Astrocyte (in vitro differentiated cells and primary cell): ENCODE measurements around the gene OSBPL2. TPM values are rescaled to one million over a fixed set of nuclear protein-coding genes. Genes with fewer than 3 reads are reported as not detected.

ENCODE experiments used
- DNase-seq: peaks from one replicate; pipeline ENCODE4 v3.0.0-alpha.2; 2010; ENCODE audit warnings: low read depth
- FAIRE-seq: peaks from 2 replicates; lab custom pipeline; 2011; peaks lifted over from hg19 to GRCh38; lab: Jason Lieb, UNC
- H2AFZ ChIP-seq: 2 replicates; pipeline ENCODE4 v1.6.0; 2012; ENCODE audit warnings: low read depth, low read length, inconsistent platforms
- H3K27ac ChIP-seq: 2 replicates; pipeline ENCODE4 v1.5.1; 2011; ENCODE audit warnings: low read depth, low read length, inconsistent platforms
- H3K27me3 ChIP-seq: 2 replicates; pipeline ENCODE4 v1.6.0; 2011; ENCODE audit warnings: low read length, inconsistent platforms; ENCODE audit not compliant: insufficient read depth
- H3K36me3 ChIP-seq: 2 replicates; pipeline ENCODE4 v1.5.1; 2011; ENCODE audit warnings: low read length, inconsistent platforms; ENCODE audit not compliant: insufficient read depth
- H3K4me1 ChIP-seq: 2 replicates; pipeline ENCODE4 v1.5.1; 2011; ENCODE audit warnings: low read length, inconsistent platforms; ENCODE audit not compliant: insufficient read depth
- H3K4me2 ChIP-seq: 2 replicates; pipeline ENCODE4 v1.6.0; 2012; ENCODE audit warnings: low read length, inconsistent platforms
- H3K4me3 ChIP-seq: 2 replicates; pipeline ENCODE4 v1.5.1; 2011; ENCODE audit warnings: low read depth, mild to moderate bottlenecking, low read length, inconsistent platforms; ENCODE audit not compliant: insufficient read depth
- H3K79me2 ChIP-seq: 2 replicates; pipeline ENCODE4 v1.6.0; 2012; ENCODE audit warnings: mild to moderate bottlenecking, low read length, inconsistent platforms; ENCODE audit not compliant: insufficient read depth
- H3K9ac ChIP-seq: 2 replicates; pipeline ENCODE4 v1.6.0; 2012; ENCODE audit warnings: mild to moderate bottlenecking, low read length, inconsistent platforms
- H3K9me3 ChIP-seq: 2 replicates; pipeline ENCODE4 v1.5.1; 2012; ENCODE audit warnings: low read depth, mild to moderate bottlenecking, low read length, inconsistent platforms; ENCODE audit not compliant: insufficient read depth
- H4K20me1 ChIP-seq: 2 replicates; pipeline ENCODE4 v1.6.0; 2012; ENCODE audit warnings: low read length, inconsistent platforms; ENCODE audit not compliant: insufficient read depth
- H3K27ac Mint-ChIP-seq: one replicate; pipeline ENCODE4 v1.8.0; 2021; ENCODE audit warnings: mild to moderate bottlenecking, mixed read lengths; ENCODE audit not compliant: unreplicated experiment
- H3K27me3 Mint-ChIP-seq: one replicate; pipeline ENCODE4 v1.8.0; 2021; ENCODE audit warnings: low read depth, mixed read lengths; ENCODE audit not compliant: unreplicated experiment
- H3K36me3 Mint-ChIP-seq: one replicate; pipeline ENCODE4 v1.8.0; 2021; ENCODE audit warnings: low read depth, mixed read lengths; ENCODE audit not compliant: unreplicated experiment
- H3K4me1 Mint-ChIP-seq: one replicate; pipeline ENCODE4 v1.8.0; 2021; ENCODE audit warnings: low read depth, mixed read lengths; ENCODE audit not compliant: unreplicated experiment
- H3K4me3 Mint-ChIP-seq: one replicate; pipeline ENCODE4 v1.8.0; 2021; ENCODE audit warnings: mild to moderate bottlenecking, moderate library complexity, mixed read lengths; ENCODE audit not compliant: unreplicated experiment
- H3K9me3 Mint-ChIP-seq: one replicate; pipeline ENCODE4 v1.8.0; 2021; ENCODE audit warnings: mild to moderate bottlenecking, mixed read lengths; ENCODE audit not compliant: unreplicated experiment
- CTCF ChIP-seq: IDR thresholded peaks from 2 replicates; pipeline ENCODE4 v1.5.1; 2011; ENCODE audit warnings: low read depth, mild to moderate bottlenecking, inconsistent platforms, low read length, moderate library complexity; ENCODE audit not compliant: insufficient read depth
- EZH2 ChIP-seq: IDR thresholded peaks from 2 replicates; pipeline ENCODE4 v1.6.1; 2012; ENCODE audit warnings: mild to moderate bottlenecking, low read length, inconsistent platforms; ENCODE audit not compliant: insufficient read depth
- total RNA-seq: library from RNA; stranded (reverse); gene quantifications from 2 replicates; pipeline ENCODE4 v1.2.1, GENCODE V29; 2021

OSBPL2 gene
- total RNA-seq, 1 donor from 2014 or later, result 60.3 TPM

GRCh38 chr20:62198496-62198895 is 39.8 kb upstream of the OSBPL2 start:
- H3K27ac ChIP-seq, result no peak overlapping the region
- no peak overlapping the region for H3K4me2 ChIP-seq
- no peaks in the 10 kb centered on the region for H3K4me1 Mint-ChIP-seq
- no peak overlapping the region for H3K4me3 Mint-ChIP-seq
- no peaks in the 10 kb centered on the region for H3K79me2 ChIP-seq
- no peaks in the 10 kb centered on the region for H3K9me3 Mint-ChIP-seq
- H3K4me1 ChIP-seq, result peaks cover 8% of the 10 kb centered on the region
- H3K36me3 Mint-ChIP-seq, result peaks cover 26% of the 10 kb centered on the region
- H3K27me3 Mint-ChIP-seq, result no peaks in the 10 kb centered on the region
- no peaks in the 10 kb centered on the region for H3K9me3 ChIP-seq
- H3K4me3 ChIP-seq, result no peak overlapping the region
- no peak for TF ChIP-seq CTCF
- TF ChIP-seq EZH2, result no peak
- no peak overlapping the region for H2AFZ ChIP-seq
- no peak overlapping the region for H3K27ac Mint-ChIP-seq
- no peak overlapping the region for H3K9ac ChIP-seq
- H3K36me3 ChIP-seq, result peaks cover 14% of the 10 kb centered on the region
- DNase-seq (no peak), FAIRE-seq (no peak)
- no peaks in the 10 kb centered on the region for H3K27me3 ChIP-seq
- peaks cover 20% of the 10 kb centered on the region for H4K20me1 ChIP-seq

GRCh38 chr20:62198931-62199330 is 39.4 kb upstream of the OSBPL2 start:
- no peak for FAIRE-seq
- Histone ChIP-seq H3K9ac (no peak overlapping the region), H3K27ac (no peak overlapping the region), H3K4me1 (peaks cover 8% of the 10 kb centered on the region), H3K9me3 (no peaks in the 10 kb centered on the region), H4K20me1 (peaks cover 17% of the 10 kb centered on the region), H2AFZ (no peak overlapping the region), H3K27me3 (no peaks in the 10 kb centered on the region), H3K4me3 (no peak overlapping the region), H3K4me2 (no peak overlapping the region), H3K36me3 (peaks cover 14% of the 10 kb centered on the region), H3K79me2 (no peaks in the 10 kb centered on the region)
- no peak for DNase-seq
- Mint-ChIP-seq H3K27ac (no peak overlapping the region), H3K4me1 (no peaks in the 10 kb centered on the region), H3K9me3 (no peaks in the 10 kb centered on the region), H3K4me3 (no peak overlapping the region), H3K36me3 (peaks cover 26% of the 10 kb centered on the region), H3K27me3 (no peaks in the 10 kb centered on the region)
- TF ChIP-seq EZH2 (no peak), CTCF (no peak)

DNA sequence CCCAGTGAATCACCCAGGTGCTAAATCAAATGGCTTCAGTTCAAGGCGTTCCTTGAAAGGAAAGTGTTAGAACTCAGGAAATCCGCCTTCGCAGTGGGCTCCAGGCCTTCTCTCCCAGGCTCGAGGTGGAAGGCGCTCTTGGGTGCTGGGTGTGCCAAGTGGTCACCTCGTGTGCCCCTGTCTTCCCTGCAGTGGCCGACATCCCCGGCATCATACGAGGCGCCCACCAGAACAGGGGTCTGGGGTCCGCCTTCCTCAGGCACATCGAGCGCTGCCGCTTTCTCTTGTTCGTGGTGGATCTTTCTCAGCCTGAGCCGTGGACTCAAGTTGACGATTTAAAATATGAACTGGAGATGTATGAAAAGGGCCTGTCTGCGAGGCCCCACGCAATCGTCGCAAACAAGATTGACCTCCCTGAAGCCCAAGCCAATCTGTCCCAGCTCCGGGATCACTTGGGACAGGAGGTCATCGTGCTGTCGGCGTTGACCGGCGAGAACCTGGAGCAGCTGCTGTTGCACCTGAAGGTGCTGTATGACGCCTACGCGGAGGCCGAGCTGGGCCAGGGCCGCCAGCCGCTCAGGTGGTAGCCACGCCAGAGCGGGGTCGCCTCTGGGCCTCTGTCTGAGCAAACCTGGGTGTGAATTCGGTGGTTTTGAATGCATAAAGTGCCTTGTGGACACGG is 37.7 kb upstream of the OSBPL2 start:
- H3K27ac ChIP-seq, result no peak overlapping the region
- no peaks in the 10 kb centered on the region for H3K27me3 Mint-ChIP-seq
- H3K27ac Mint-ChIP-seq, result no peak overlapping the region
- no peaks in the 10 kb centered on the region for H3K9me3 ChIP-seq
- H3K4me2 ChIP-seq, result no peak overlapping the region
- no peak overlapping the region for H2AFZ ChIP-seq
- H3K9me3 Mint-ChIP-seq, result no peaks in the 10 kb centered on the region
- H3K36me3 ChIP-seq, result peaks cover 11% of the 10 kb centered on the region
- no peak overlapping the region for H3K9ac ChIP-seq
- no peaks in the 10 kb centered on the region for H3K79me2 ChIP-seq
- FAIRE-seq, result no peak
- H3K4me3 ChIP-seq, result no peak overlapping the region
- peaks cover 8% of the 10 kb centered on the region for H3K4me1 ChIP-seq
- peaks cover 29% of the 10 kb centered on the region for H3K36me3 Mint-ChIP-seq
- peaks cover 10% of the 10 kb centered on the region for H4K20me1 ChIP-seq
- DNase-seq, result no peak
- TF ChIP-seq CTCF (no peak), EZH2 (no peak)
- H3K4me3 Mint-ChIP-seq, result no peak overlapping the region
- no peaks in the 10 kb centered on the region for H3K4me1 Mint-ChIP-seq
- H3K27me3 ChIP-seq, result no peaks in the 10 kb centered on the region
